HepG2 (cell line): ENCODE results near the gene SNX9. TPM values are rescaled to one million over a fixed set of nuclear protein-coding genes. Genes with fewer than 3 reads are reported as not detected.

Experiments used
- ARHGAP35 ChIP-seq: sonication (generic); formaldehyde crosslinking; IDR thresholded peaks from 2 replicates; pipeline ENCODE4 v1.9.0; 2022; ENCODE audit warnings: mild to moderate bottlenecking, inconsistent platforms, moderate library complexity, missing genetic modification reagents, borderline replicate concordance
- CHCHD3 ChIP-seq: sonication (generic); formaldehyde crosslinking; IDR thresholded peaks from 2 replicates; pipeline ENCODE4 v1.8.0; 2022; ENCODE audit warnings: mild to moderate bottlenecking, missing genetic modification reagents, moderate library complexity
- IKZF1 ChIP-seq: fragments of 450-650 bp; IDR thresholded peaks from 2 replicates; pipeline ENCODE4 v1.7.1; 2016
- MYC ChIP-seq: sonication (generic); formaldehyde crosslinking; IDR thresholded peaks from 2 replicates; pipeline ENCODE4 v1.9.0; 2021; ENCODE audit warnings: missing genetic modification reagents, borderline replicate concordance
- RBAK ChIP-seq: sonication (generic); formaldehyde crosslinking; IDR thresholded peaks from 2 replicates; pipeline ENCODE4 v1.5.1; 2020; ENCODE audit warnings: mild to moderate bottlenecking, missing genetic modification reagents
- SOX6 ChIP-seq, 2 experiments: fragments of 450-650 bp in 1 of 2; sonication (generic) in 1 of 2; formaldehyde crosslinking in 1 of 2; IDR thresholded peaks; 2 replicates each; pipeline versions ENCODE4 v1.4.0 to v1.6.1; 2017 to 2020; ENCODE audit warnings: antibody characterized with exemption in 1 of 2, mild to moderate bottlenecking in 1 of 2, missing genetic modification reagents in 1 of 2
- SP4 ChIP-seq: sonication (generic); formaldehyde crosslinking; IDR thresholded peaks from 2 replicates; pipeline ENCODE4 v1.8.1; 2023; ENCODE audit warnings: mild to moderate bottlenecking, missing genetic modification reagents
- THYN1 ChIP-seq: sonication (generic); formaldehyde crosslinking; IDR thresholded peaks from 2 replicates; pipeline ENCODE4 v1.8.1; 2023; ENCODE audit warnings: low read depth, mild to moderate bottlenecking, moderate library complexity, missing genetic modification reagents, borderline replicate concordance
- ZFP1 ChIP-seq: IDR thresholded peaks from 2 replicates; pipeline ENCODE4 v1.6.1; 2016
- ZFP36 ChIP-seq: fragments of 150-350 bp; IDR thresholded peaks from 2 replicates; pipeline ENCODE4 v1.6.1; 2018; ENCODE audit warnings: borderline replicate concordance, low read length, low read depth; ENCODE audit not compliant: partially characterized antibody
- ZFP90 ChIP-seq: sonication (generic); formaldehyde crosslinking; IDR thresholded peaks from 2 replicates; pipeline ENCODE4 v1.8.0; 2022; ENCODE audit warnings: missing genetic modification reagents, mild to moderate bottlenecking, inconsistent platforms, borderline replicate concordance
- ZFX ChIP-seq: sonication (generic); formaldehyde crosslinking; IDR thresholded peaks from 2 replicates; pipeline ENCODE4 v1.4.0; 2020; ENCODE audit warnings: mild to moderate bottlenecking, low read depth, missing genetic modification reagents, moderate library complexity
- ZKSCAN8 ChIP-seq: IDR thresholded peaks from 2 replicates; pipeline ENCODE4 v1.6.1; 2016; ENCODE audit warnings: borderline replicate concordance, missing genetic modification reagents, missing compliant biosample characterization
- ZNF292 ChIP-seq: sonication (generic); formaldehyde crosslinking; IDR thresholded peaks from 2 replicates; pipeline ENCODE4 v1.8.1; 2022; ENCODE audit warnings: mild to moderate bottlenecking, low read depth, missing genetic modification reagents, borderline replicate concordance
- ZNF503 ChIP-seq: sonication (generic); formaldehyde crosslinking; IDR thresholded peaks from 2 replicates; pipeline ENCODE4 v1.4.0; 2020; ENCODE audit warnings: missing genetic modification reagents
- ZNF746 ChIP-seq: sonication (generic); formaldehyde crosslinking; IDR thresholded peaks from 2 replicates; pipeline ENCODE4 v1.8.0; 2022; ENCODE audit warnings: mild to moderate bottlenecking, missing genetic modification reagents
- ZNF780A ChIP-seq: sonication (generic); formaldehyde crosslinking; IDR thresholded peaks from 2 replicates; pipeline ENCODE4 v1.8.0; 2022; ENCODE audit warnings: mild to moderate bottlenecking, missing genetic modification reagents, moderate library complexity
- ZNF800 ChIP-seq: sonication (generic); formaldehyde crosslinking; IDR thresholded peaks from 2 replicates; pipeline ENCODE4 v1.4.0; 2020; ENCODE audit warnings: missing genetic modification reagents
- polyA plus RNA-seq, 8 experiments: library from polyadenylated mRNA; depleted of rRNA in 3 of 8; stranded (reverse) in 7 of 8; unstranded in 1 of 8; fragments of >200 nt; fragmentation: Illumina TruSeq in 4 of 8; extraction: Trizol in 4 of 8; gene quantifications; 2 replicates each; pipeline versions ENCODE4 v1.2.1 to v1.2.3, GENCODE V29; 2011 to 2016; ENCODE audit warnings: low read depth in 4 of 8, missing spikeins in 1 of 8, mixed read lengths in 1 of 8; ENCODE audit not compliant: insufficient read depth in 1 of 8
- total RNA-seq, 5 experiments: library from RNA; depleted of rRNA; stranded (reverse); fragments of >200 nt; fragmentation: Illumina TruSeq; extraction: Trizol; gene quantifications; 2 replicates each; pipeline ENCODE4 v1.2.3, GENCODE V29; 2016; ENCODE audit warnings: low read depth in 1 of 5
- TF ChIP-seq, protein P1 (sequence below): sonication (generic); formaldehyde crosslinking; IDR thresholded peaks from 2 replicates; pipeline ENCODE4 v1.9.0; 2021; ENCODE audit warnings: missing genetic modification reagents, borderline replicate concordance
- TF ChIP-seq, protein P2 (sequence below): sonication (generic); formaldehyde crosslinking; IDR thresholded peaks from 2 replicates; pipeline ENCODE4 v1.4.0; 2020; ENCODE audit warnings: missing genetic modification reagents

Gene SNX9
- total and polyA plus RNA-seq, 2 of the 13 experiments (the other 11 are each of a cell fraction or from before 2014, with no cell fraction given): 21.9 to 36.0 TPM

DNA sequence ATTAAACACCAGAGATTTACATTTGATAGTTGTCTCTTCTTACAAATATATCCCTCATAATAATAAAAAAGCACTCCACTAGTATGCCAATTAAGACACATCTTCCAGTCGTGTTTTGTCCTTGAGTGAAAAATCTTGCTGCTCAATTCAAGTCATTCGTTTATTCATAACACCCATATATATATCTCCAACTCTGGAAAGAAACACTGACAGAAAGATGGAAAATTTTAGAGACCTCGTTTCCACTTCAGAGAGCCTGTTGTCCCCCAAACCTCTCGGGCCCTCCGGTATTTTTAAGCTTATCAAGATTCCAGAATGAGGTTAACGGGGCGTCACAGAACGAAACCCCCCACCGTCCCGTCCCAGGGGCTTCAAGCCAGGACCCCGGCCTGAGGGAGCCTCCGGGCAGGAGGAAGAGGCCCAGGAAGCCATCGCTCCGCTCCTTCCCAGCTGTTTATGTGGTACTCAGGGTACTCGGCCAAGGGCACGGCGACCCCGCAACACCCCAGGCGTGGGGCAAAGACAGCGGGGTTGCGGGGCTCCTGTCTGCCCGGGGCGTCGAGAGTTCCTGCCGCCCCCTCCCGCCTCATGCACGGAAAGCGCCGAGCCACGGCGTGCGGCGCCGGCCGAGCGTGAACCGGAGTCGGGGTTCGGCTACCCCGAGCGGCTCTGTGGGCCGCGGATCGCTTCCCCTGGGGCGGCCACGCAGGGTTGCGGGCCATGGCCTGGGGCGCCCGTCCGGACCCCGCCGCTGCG, 623 bp upstream of the SNX9 start (continued):
- TF ChIP-seq ZNF800 (CRISPR knock-in tag): no peak
- no peak for TF ChIP-seq ZNF292 (CRISPR knock-in tag)
- no peak for TF ChIP-seq ZFP1 (CRISPR knock-in tag)
- peak; percentile 41; the same call in 1 of the 2 replicates for TF ChIP-seq MYC (CRISPR knock-in tag)
- TF ChIP-seq ZFP90: no peak
- peak; percentile 43; the same call in 1 of the 2 replicates for TF ChIP-seq SP4 (CRISPR knock-in tag)
- TF ChIP-seq RBAK (CRISPR knock-in tag): no peak
- TF ChIP-seq ZNF780A (CRISPR knock-in tag): no peak
- no peak for TF ChIP-seq IKZF1
- no peak for TF ChIP-seq CHCHD3 (CRISPR knock-in tag)
- no peak for TF ChIP-seq SOX6 (IDR thresholded peaks at IDR 0.05)
- TF ChIP-seq SOX6 (CRISPR knock-in tag; IDR thresholded peaks at IDR 0.05): no peak
- TF ChIP-seq ZFX (CRISPR knock-in tag): no peak
- TF ChIP-seq ZNF746: no peak
- no peak for TF ChIP-seq ZKSCAN8 (CRISPR knock-in tag)
- no peak for TF ChIP-seq ZNF503 (CRISPR knock-in tag)
- 0 out of 2 replicates have a peak, but pooled peaks have one; percentile 25 for TF ChIP-seq ARHGAP35 (CRISPR knock-in tag)
- TF ChIP-seq, protein P1, sequence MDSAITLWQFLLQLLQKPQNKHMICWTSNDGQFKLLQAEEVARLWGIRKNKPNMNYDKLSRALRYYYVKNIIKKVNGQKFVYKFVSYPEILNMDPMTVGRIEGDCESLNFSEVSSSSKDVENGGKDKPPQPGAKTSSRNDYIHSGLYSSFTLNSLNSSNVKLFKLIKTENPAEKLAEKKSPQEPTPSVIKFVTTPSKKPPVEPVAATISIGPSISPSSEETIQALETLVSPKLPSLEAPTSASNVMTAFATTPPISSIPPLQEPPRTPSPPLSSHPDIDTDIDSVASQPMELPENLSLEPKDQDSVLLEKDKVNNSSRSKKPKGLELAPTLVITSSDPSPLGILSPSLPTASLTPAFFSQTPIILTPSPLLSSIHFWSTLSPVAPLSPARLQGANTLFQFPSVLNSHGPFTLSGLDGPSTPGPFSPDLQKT (CRISPR knock-in tag): no peak
- TF ChIP-seq, protein P2, sequence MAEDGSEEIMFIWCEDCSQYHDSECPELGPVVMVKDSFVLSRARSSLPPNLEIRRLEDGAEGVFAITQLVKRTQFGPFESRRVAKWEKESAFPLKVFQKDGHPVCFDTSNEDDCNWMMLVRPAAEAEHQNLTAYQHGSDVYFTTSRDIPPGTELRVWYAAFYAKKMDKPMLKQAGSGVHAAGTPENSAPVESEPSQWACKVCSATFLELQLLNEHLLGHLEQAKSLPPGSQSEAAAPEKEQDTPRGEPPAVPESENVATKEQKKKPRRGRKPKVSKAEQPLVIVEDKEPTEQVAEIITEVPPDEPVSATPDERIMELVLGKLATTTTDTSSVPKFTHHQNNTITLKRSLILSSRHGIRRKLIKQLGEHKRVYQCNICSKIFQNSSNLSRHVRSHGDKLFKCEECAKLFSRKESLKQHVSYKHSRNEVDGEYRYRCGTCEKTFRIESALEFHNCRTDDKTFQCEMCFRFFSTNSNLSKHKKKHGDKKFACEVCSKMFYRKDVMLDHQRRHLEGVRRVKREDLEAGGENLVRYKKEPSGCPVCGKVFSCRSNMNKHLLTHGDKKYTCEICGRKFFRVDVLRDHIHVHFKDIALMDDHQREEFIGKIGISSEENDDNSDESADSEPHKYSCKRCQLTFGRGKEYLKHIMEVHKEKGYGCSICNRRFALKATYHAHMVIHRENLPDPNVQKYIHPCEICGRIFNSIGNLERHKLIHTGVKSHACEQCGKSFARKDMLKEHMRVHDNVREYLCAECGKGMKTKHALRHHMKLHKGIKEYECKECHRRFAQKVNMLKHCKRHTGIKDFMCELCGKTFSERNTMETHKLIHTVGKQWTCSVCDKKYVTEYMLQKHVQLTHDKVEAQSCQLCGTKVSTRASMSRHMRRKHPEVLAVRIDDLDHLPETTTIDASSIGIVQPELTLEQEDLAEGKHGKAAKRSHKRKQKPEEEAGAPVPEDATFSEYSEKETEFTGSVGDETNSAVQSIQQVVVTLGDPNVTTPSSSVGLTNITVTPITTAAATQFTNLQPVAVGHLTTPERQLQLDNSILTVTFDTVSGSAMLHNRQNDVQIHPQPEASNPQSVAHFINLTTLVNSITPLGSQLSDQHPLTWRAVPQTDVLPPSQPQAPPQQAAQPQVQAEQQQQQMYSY: no peak
- TF ChIP-seq ZFP36: no peak
- TF ChIP-seq THYN1: no peak
